Choroid plexus epithelial cell (primary cell): ENCODE results near the gene XRCC5.

Experiments used
- DNase-seq: peaks from one replicate; pipeline ENCODE4 v3.0.0-alpha.2; 2010; ENCODE audit warnings: low read depth
- H3K4me3 ChIP-seq: 2 replicates; pipeline ENCODE4 v1.5.1; 2011; ENCODE audit warnings: low read depth, mild to moderate bottlenecking, control low read depth, low read length, moderate library complexity
- TF ChIP-seq, protein P1 (sequence below): conservative IDR thresholded peaks from 2 replicates; pipeline ENCODE4 v1.5.1; 2011; ENCODE audit warnings: low read depth, mild to moderate bottlenecking, control low read depth, inconsistent platforms, low read length, moderate library complexity

Gene XRCC5

DNA sequence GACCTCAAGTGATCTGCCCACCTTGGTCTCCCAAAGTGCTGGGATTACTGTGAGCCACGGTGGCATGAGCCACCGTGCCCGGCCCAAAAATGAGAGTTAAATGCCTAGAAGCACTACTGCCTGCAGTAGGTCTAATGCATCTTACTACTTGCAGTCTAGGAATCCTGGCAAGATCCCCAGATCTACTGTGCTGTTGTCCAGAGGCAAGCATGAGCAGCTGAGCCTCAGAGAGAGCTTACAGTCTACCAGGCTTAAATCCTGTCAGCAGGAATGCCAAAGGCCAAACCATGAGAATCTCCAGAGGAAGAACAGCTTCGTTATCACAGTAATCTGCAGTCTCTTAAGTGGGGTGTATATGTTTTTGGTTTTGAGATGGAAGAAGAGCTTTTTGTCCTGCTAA is 54.4 kb downstream of the XRCC5 start:
- DNase-seq: peak; percentile 72
- H3K4me3 ChIP-seq: no peak overlapping the region
- TF ChIP-seq, protein P1, sequence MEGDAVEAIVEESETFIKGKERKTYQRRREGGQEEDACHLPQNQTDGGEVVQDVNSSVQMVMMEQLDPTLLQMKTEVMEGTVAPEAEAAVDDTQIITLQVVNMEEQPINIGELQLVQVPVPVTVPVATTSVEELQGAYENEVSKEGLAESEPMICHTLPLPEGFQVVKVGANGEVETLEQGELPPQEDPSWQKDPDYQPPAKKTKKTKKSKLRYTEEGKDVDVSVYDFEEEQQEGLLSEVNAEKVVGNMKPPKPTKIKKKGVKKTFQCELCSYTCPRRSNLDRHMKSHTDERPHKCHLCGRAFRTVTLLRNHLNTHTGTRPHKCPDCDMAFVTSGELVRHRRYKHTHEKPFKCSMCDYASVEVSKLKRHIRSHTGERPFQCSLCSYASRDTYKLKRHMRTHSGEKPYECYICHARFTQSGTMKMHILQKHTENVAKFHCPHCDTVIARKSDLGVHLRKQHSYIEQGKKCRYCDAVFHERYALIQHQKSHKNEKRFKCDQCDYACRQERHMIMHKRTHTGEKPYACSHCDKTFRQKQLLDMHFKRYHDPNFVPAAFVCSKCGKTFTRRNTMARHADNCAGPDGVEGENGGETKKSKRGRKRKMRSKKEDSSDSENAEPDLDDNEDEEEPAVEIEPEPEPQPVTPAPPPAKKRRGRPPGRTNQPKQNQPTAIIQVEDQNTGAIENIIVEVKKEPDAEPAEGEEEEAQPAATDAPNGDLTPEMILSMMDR: no peak

DNA sequence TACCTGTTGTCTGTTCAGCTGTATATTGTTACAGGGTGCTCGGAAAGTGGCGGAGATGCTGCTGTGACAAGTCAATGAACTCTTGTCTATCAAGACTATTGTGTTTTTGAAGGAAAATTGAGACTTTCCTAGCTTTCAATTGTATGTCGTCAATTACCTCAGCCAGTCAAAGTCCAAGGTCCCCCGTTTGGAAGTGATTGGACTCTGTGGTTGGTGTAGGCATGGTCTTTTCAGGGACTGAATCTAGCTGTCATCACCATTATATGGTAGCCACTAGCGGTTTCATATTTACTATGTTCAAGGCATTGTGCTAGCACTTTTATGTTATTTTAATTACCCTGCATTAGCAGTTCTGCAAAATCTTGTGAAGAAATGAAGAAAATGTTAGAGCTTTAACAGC is 54.9 kb downstream of the XRCC5 start:
- DNase-seq: no peak
- no peak overlapping the region for H3K4me3 ChIP-seq
- TF ChIP-seq, protein P1: no peak

DNA sequence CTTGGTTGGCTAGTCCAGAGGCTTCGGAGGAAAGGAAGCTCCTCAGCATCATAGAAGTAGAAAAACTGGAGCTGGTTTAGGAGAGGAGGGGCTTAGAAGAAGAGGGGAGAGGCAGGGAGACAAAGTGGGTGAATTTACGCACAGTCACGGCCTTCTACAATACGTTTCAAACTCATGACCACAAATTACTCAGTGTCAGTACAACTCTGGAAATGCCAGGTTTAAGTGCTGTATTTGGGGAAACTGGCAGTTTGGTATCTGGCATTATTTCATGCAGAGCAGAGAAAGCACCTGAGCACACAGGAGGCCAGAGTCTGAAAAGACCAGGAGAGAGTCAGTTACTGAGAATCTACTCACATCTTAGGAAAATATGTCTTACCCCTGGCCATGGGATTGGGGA is 55.4 kb downstream of the XRCC5 start:
- TF ChIP-seq, protein P1: no peak

DNA sequence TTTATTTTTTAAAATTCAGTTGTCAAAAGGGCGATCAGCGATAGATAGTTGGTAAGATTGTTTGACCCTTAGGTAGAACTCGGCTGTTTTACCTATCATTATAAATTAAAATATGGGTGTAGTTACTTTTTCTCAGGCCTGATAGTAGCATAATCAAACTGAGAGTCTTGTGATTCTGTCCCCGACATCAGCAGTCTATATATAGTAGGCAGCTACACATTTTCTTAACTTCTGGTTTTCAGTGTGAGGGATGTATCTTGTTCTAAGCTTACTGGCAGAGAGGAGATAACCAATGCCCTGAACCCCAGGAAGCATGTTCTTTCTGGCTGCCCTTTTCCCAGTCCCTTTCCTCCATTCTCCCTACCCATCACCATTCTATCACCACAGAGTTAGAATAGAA is 56.6 kb downstream of the XRCC5 start:
- DNase-seq: peak; percentile 30
- no peak overlapping the region for H3K4me3 ChIP-seq
- TF ChIP-seq, protein P1: no peak

More for the DNA sequence above, 55.4 kb downstream of the XRCC5 start:
- no peak for DNase-seq
- no peak overlapping the region for H3K4me3 ChIP-seq

DNA sequence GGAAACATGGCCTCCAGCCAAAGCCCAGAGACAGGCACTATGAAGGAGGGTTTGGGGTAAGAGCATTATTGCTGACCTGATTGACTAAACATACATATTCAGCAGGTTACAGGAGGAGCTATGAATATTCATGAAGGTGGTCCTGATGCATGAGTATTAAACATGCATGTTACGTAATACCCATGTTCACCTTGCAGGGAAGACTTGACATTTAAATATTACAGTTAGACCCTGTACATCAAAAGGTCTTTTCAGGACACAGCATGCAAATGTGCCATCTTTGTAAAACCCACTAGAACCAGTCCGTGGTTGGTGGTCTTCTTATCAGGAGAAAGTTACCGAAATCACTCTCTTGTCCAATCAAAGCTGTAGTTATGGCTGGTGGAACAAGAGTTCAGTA is 59.9 kb downstream of the XRCC5 start:
- TF ChIP-seq, protein P1: no peak
- no peak for DNase-seq
- H3K4me3 ChIP-seq: no peak overlapping the region

DNA sequence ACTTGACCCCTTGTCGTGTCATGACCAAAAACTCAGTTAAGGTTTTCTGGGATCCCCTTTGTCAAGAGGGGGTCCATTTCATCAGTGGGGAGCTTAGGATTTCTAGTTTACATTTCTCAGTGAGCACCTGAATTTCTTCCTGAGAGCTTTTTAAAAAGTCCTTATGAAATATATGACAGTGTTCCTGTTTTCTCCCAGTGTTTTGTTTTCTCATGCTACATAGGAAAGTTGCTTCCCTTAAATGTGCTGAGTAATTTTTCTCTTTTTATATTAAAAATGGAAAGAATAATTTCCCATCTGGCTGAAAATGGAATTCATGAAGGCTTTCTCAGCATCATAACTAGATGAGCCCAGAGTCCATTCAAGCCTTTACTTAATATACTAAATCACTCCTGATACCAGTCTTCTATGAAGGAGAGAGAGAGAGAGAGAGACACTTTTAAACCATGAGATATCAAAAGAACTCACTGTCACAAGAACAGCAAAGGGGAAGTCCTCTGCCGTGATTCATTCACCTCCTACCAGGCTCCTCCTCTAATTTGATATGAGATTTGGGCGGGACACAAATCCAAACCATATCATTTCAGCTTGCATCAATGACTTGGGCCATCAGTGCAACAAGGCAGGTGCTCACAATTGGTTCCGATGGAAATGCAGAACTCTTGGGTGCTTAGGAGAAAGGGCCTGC is 61.1 kb downstream of the XRCC5 start:
- no peak for DNase-seq
- TF ChIP-seq, protein P1: no peak
- no peak overlapping the region for H3K4me3 ChIP-seq

DNA sequence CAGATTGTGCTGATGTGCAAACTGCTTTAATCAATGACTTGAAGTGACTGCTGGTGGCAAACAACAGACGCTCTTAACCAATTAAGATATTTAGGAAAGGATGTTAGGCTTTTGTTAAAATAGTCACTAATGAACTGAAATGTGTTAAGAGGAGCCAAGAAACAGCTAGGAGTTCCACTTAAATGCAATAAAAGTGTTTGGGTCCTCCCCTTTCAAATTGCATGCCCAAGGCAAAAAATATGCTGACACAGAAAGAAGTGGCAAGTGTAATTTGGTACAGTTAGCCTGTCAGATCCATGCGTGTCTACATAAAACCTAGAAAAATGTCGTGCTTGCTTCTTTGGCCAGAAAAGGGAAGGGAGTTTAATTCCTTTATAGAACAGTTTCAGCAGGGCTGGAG is 61.9 kb downstream of the XRCC5 start:
- DNase-seq: no peak
- TF ChIP-seq, protein P1: no peak

More for the DNA sequence above, 61.9 kb downstream of the XRCC5 start:
- no peak overlapping the region for H3K4me3 ChIP-seq
